ENCODE results near the gene NEB. TPM values are rescaled to one million over a fixed set of nuclear protein-coding genes. Genes with fewer than 3 reads are reported as not detected.

NEB gene
- total and polyA plus RNA-seq, 9 donors = 0.18 to 1.8 (median 0.26) TPM

DNA sequence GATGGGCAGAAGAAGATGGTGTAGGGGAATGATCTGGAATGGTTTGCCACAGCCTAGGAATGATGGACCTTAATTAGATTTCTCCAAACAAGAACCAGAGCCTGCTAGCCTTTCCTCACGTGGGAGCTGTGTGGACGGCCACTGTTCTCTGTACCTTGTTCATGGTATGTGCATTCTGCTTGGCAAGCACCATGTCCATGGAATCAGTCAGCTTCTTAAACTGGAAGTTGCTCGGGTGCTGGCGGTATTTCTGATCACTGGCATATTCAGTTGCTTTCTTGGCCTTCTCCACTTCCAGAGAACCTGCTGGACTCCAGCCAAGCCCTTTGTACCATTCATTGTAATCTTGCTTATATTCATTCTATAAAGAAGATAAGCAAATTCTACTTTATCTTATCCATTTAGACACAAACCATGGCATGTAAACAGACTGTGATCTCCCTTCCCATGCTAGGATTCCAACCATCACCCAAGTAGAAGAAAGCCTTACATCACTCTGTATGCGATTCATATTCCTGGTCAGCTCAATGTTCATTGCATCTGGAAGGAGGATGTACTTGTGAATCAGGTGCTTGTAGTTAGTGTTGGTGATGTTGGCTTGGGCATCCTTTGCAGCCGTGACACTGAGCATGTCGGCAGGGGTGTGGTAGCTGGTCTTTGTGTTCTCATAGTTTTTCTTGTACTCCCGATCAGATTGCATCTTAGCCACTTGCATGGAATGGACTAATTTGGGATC is 78.4 kb downstream of the NEB start:
- intact Hi-C loops (cut with DNase I) = no loop called here
- WGBS, 3 donors = 92 to 94% (median 94%) methylated on average over 8 of the region's 8 CpGs
- H3K36me3 ChIP-seq = no peaks in the 10 kb centered on the region
- DNase-seq = no peak
- H3K27ac ChIP-seq = no peak overlapping the region
- no peaks in the 10 kb centered on the region for H3K9me3 ChIP-seq
- H3K27me3 ChIP-seq = no peaks in the 10 kb centered on the region
- H3K4me1 ChIP-seq (ENCODE audit: insufficient read depth) = no peaks in the 10 kb centered on the region
- H3K4me3 ChIP-seq = no peak overlapping the region
- TF ChIP-seq EP300 (IDR thresholded peaks at IDR 0.05) = no peak
- no peak for TF ChIP-seq POLR2A (IDR thresholded peaks at IDR 0.05)
- TF ChIP-seq, protein P1, sequence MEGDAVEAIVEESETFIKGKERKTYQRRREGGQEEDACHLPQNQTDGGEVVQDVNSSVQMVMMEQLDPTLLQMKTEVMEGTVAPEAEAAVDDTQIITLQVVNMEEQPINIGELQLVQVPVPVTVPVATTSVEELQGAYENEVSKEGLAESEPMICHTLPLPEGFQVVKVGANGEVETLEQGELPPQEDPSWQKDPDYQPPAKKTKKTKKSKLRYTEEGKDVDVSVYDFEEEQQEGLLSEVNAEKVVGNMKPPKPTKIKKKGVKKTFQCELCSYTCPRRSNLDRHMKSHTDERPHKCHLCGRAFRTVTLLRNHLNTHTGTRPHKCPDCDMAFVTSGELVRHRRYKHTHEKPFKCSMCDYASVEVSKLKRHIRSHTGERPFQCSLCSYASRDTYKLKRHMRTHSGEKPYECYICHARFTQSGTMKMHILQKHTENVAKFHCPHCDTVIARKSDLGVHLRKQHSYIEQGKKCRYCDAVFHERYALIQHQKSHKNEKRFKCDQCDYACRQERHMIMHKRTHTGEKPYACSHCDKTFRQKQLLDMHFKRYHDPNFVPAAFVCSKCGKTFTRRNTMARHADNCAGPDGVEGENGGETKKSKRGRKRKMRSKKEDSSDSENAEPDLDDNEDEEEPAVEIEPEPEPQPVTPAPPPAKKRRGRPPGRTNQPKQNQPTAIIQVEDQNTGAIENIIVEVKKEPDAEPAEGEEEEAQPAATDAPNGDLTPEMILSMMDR (IDR thresholded peaks at IDR 0.05) = no peak

DNA sequence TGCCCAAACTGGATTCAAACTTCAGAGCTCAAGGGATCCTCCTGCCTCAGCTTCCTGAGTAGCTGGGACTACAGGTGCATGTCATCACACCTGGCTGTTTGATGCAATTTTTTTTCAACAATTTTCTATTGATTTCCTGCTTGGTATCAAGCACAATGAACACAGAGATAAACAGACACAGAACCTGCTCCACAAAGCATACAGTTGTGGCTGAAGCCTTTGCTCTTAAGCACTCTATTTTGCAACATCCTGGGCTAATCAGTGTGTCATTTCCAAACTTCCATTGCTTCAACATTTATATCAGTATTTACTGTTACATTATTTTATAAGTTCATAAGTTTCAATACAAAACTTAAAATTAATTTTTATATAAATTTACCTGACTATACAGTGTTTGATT is 79.4 kb downstream of the NEB start:
- H3K9me3 ChIP-seq = no peaks in the 10 kb centered on the region
- intact Hi-C loops (cut with DNase I) = no loop called here
- no peak overlapping the region for H3K4me3 ChIP-seq

DNA sequence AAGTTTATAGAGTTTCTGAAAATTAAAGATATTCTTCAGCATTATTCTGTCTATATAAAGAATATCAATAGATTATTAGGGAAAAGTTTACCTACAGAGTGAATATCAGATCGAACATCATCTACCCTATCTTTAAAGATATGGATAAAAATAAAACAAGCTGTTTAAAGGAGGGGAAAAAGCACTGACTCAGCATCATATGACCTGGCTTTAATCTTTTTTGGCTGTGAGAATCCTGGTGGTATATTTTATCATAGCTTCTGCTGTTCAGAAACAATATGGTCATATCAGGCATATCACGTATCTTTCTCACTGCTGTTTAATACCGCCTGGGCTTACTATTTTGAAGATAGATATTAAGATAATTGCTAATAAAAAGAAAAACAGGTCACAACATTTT is 80.2 kb downstream of the NEB start:
- TF ChIP-seq POLR2A (IDR thresholded peaks at IDR 0.05) (no peak), EP300 (IDR thresholded peaks at IDR 0.05) (no peak)
- TF ChIP-seq, protein P1 (IDR thresholded peaks at IDR 0.05) = no peak
- no peak for DNase-seq
- intact Hi-C loops (cut with DNase I) = no loop called here
- no peaks in the 10 kb centered on the region for H3K36me3 ChIP-seq
- H3K27ac ChIP-seq = no peak overlapping the region
- H3K27me3 ChIP-seq = no peaks in the 10 kb centered on the region
- H3K9me3 ChIP-seq = no peaks in the 10 kb centered on the region
- 74 to 85% (median 74%) methylated on average over 3 of the region's 3 CpGs for WGBS, 3 donors
- no peak overlapping the region for H3K4me3 ChIP-seq
- H3K4me1 ChIP-seq (ENCODE audit: insufficient read depth) = no peaks in the 10 kb centered on the region

More for the DNA sequence above, 79.4 kb downstream of the NEB start:
- H3K27ac ChIP-seq = no peak overlapping the region
- no peaks in the 10 kb centered on the region for H3K27me3 ChIP-seq
- TF ChIP-seq POLR2A (IDR thresholded peaks at IDR 0.05) (no peak), EP300 (IDR thresholded peaks at IDR 0.05) (no peak)
- TF ChIP-seq, protein P1 (IDR thresholded peaks at IDR 0.05) = no peak
- no peaks in the 10 kb centered on the region for H3K4me1 ChIP-seq (ENCODE audit: insufficient read depth)
- H3K36me3 ChIP-seq = no peaks in the 10 kb centered on the region
- DNase-seq = no peak

DNA sequence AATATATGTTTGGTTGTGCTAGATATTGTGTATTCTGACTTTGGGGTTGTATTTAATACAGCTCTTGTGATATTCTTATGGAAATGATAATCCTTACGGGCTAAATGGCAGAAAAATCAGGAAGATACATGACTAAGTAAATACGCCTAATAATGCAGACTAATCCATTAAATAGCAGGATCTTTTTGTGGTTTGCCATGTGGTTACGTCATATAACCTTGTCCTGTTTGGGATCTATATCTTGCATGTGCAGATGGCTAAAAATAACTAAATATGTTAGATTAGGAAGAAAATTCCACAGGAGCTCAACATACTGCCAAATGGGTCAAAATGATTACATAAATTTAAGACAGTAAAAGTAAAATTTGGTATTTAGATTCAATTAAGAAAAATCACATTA is 83.0 kb downstream of the NEB start:
- intact Hi-C loops (cut with DNase I) = no loop called here
- WGBS, 3 donors = 89 to 91% (median 90%) methylated on average over 3 of the region's 3 CpGs
- H3K27ac ChIP-seq = no peak overlapping the region
- H3K9me3 ChIP-seq = no peaks in the 10 kb centered on the region
- TF ChIP-seq, protein P1 (IDR thresholded peaks at IDR 0.05) = no peak
- TF ChIP-seq POLR2A (IDR thresholded peaks at IDR 0.05) (no peak), EP300 (IDR thresholded peaks at IDR 0.05) (no peak)
- no peak for DNase-seq
- no peaks in the 10 kb centered on the region for H3K36me3 ChIP-seq
- H3K4me3 ChIP-seq = no peak overlapping the region
- H3K4me1 ChIP-seq (ENCODE audit: insufficient read depth) = no peaks in the 10 kb centered on the region
- no peaks in the 10 kb centered on the region for H3K27me3 ChIP-seq
